Transverse colon (tissue), 4 donors: ENCODE data around the gene ALDH7A1. TPM values are rescaled to one million over a fixed set of nuclear protein-coding genes. Genes with fewer than 3 reads are reported as not detected.

Experiments
- DNase-seq: peaks from one replicate; pipeline ENCODE4 v3.0.0-alpha.2; 2019
- H3K27ac ChIP-seq, 4 donors: fragments of 200-600 bp; sonication (generic); 2 replicates each; pipeline ENCODE4 v1.5.1; 2016 to 2018; ENCODE audit warnings: inconsistent platforms in 4 of 4
- H3K27me3 ChIP-seq: fragments of 200-600 bp; sonication (generic); 2 replicates; pipeline ENCODE4 v1.5.1; 2017; ENCODE audit warnings: inconsistent platforms
- H3K36me3 ChIP-seq, 4 donors: fragments of 200-600 bp; sonication (generic); 2 replicates each; pipeline ENCODE4 v1.5.1; 2017 to 2019; ENCODE audit warnings: inconsistent platforms in 4 of 4
- H3K4me1 ChIP-seq, 4 donors: fragments of 200-600 bp; sonication (generic); 2 replicates each; pipeline ENCODE4 v1.5.1; 2017 to 2020; ENCODE audit warnings: inconsistent platforms in 4 of 4
- H3K4me3 ChIP-seq, 4 donors: fragments of 200-600 bp; sonication (generic); 1 replicate in 1 of 4; 2 replicates in 3 of 4; pipeline versions ENCODE4 v1.5.1 to v1.6.1; 2017 to 2019; ENCODE audit warnings: inconsistent platforms in 4 of 4
- H3K9me3 ChIP-seq, 2 donors: fragments of 200-600 bp; sonication (generic); 2 replicates each; pipeline ENCODE4 v1.5.1; 2017 to 2019; ENCODE audit warnings: inconsistent platforms in 2 of 2
- EP300 ChIP-seq: sonication (generic); formaldehyde crosslinking; IDR thresholded peaks from one replicate; pipeline ENCODE4 v1.6.1; 2017; ENCODE audit warnings: antibody characterized with exemption, low read depth
- POLR2A ChIP-seq: fragments of 450-650 bp; IDR thresholded peaks from one replicate; pipeline ENCODE4 v1.6.1; 2016; ENCODE audit warnings: antibody characterized with exemption, mild to moderate bottlenecking, moderate library complexity
- POLR2AphosphoS5 ChIP-seq, 3 donors: sonication (generic); formaldehyde crosslinking; IDR thresholded peaks; one replicate each; pipeline ENCODE4 v1.6.1; 2016; ENCODE audit warnings: antibody characterized with exemption in 3 of 3
- WGBS, 2 donors: methylation state at CpG; one replicate each; pipeline ENCODE4 v1.1.5; 2018; ENCODE audit warnings: low coverage in 1 of 2; 5-methylcytosine and 5-hydroxymethylcytosine counted together
- in situ Hi-C, 4 donors: fragments of 200-750 bp; cut with MboI; loops; one replicate each; pipeline versions ENCODE4 v1.15.0 to v1.15.1; 2017; ENCODE audit warnings: low sequenced_read_pairs in 3 of 4, low pct_ligation_motif_present in 1 of 4, low pct_unique_long_range_greater_than_20kb in 1 of 4
- intact Hi-C: fragments of 100-400 bp; cut with DNase I; formaldehyde crosslinking; loops from one replicate; pipeline ENCODE4 v1.15.1; 2023; ENCODE audit warnings: low total_unique reads
- total RNA-seq, 4 donors: library from RNA; depleted of rRNA; stranded (reverse); fragments of >200 nt; gene quantifications; one replicate each; pipeline ENCODE4 v1.1.0, GENCODE V29; 2016
- TF ChIP-seq, protein P1 (sequence below), 5 experiments: fragments of 200-600 bp in 3 of 5; fragments of 450-650 bp in 2 of 5; sonication (generic) in 3 of 5; IDR thresholded peaks; 1 replicate in 2 of 5; 2 replicates in 3 of 5; pipeline ENCODE4 v1.5.1; 2016 to 2017; ENCODE audit warnings: antibody characterized with exemption in 5 of 5, inconsistent platforms in 3 of 5, mild to moderate bottlenecking in 2 of 5, moderate library complexity in 1 of 5

The ALDH7A1 gene
- total RNA-seq, 4 donors from 2014 or later: 9.8 to 33.3 (median 15.1) TPM

DNA sequence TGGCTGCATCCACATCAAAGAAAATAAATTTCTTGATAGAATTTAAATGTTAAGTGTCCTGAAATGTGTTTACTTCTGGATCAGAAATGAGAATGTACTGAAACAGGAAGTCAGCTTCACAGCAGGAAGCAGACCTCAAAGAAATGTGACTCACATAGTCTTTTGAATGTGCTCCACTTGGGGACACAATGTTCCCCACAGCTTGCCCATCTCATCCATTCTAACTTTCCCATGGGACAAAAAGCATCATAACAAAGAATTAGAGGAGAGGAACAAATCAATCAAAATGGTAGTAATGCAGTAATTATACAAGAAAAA, 86.1 kb downstream of the ALDH7A1 start:
- intact Hi-C loops: no loop called here
- in situ Hi-C loops: no loop called here
- DNase-seq: peak; percentile 29

DNA sequence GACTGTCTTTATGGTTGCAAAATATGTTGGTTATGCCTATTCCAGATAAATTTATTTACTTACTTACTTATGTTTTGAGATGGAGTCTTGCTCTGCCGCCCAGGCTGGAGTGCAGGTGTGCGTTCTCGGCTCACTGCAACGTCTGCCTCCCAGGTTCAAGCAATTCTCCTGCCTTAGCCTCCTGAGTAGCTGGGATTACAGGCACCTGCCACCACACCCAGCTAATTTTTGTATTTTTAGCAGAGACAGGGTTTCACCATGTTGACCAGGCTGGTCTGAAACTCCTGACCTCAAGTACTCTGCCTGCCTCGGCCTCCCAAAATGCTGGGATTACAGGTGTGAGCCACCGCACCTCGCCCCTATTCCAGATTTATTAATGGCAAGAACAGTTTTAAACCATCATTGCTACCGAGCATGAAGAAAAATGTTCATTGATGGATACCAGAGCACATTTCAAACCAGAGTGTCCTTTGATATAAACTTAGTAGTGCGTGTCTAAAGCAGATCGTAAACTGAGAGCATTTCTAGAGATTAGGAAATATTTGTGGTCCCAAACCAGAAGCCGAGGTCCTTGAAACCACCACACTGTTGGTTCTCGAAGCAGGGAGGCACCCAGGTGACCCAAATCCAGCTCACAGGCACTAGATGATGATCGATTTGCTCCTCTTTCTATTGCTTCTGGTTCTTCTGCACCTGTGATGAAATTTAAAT, 86.6 kb downstream of the ALDH7A1 start:
- Histone ChIP-seq H3K36me3 (no peaks in the 10 kb centered on the region), H3K4me1 (peaks cover 0 to 27% (median 3%) of the 10 kb centered on the region in 4 donors), H3K4me3 (no peak overlapping the region), H3K9me3 (no peaks in the 10 kb centered on the region), H3K27ac (peak overlapping the region; percentile 64 to 76 (median 66)), H3K27me3 (no peaks in the 10 kb centered on the region)
- intact Hi-C loops (no loop called here), in situ Hi-C loops (no loop called here)
- no peak for DNase-seq
- TF ChIP-seq POLR2AphosphoS5 (IDR thresholded peaks at IDR 0.05): no peak
- TF ChIP-seq, protein P1, sequence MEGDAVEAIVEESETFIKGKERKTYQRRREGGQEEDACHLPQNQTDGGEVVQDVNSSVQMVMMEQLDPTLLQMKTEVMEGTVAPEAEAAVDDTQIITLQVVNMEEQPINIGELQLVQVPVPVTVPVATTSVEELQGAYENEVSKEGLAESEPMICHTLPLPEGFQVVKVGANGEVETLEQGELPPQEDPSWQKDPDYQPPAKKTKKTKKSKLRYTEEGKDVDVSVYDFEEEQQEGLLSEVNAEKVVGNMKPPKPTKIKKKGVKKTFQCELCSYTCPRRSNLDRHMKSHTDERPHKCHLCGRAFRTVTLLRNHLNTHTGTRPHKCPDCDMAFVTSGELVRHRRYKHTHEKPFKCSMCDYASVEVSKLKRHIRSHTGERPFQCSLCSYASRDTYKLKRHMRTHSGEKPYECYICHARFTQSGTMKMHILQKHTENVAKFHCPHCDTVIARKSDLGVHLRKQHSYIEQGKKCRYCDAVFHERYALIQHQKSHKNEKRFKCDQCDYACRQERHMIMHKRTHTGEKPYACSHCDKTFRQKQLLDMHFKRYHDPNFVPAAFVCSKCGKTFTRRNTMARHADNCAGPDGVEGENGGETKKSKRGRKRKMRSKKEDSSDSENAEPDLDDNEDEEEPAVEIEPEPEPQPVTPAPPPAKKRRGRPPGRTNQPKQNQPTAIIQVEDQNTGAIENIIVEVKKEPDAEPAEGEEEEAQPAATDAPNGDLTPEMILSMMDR (IDR thresholded peaks at IDR 0.05): no peak
- TF ChIP-seq EP300: no peak
- TF ChIP-seq POLR2A: no peak
- WGBS, 2 donors: 74 to 78% methylated on average over 7 to 13 of the region's 13 CpGs

More for the DNA sequence above, 86.1 kb downstream of the ALDH7A1 start:
- no peaks in the 10 kb centered on the region for H3K27me3 ChIP-seq
- H3K4me3 ChIP-seq: no peak overlapping the region
- no peaks in the 10 kb centered on the region for H3K9me3 ChIP-seq
- peak; percentile 24 to 88 (median 76) for TF ChIP-seq POLR2AphosphoS5 (IDR thresholded peaks at IDR 0.05)
- TF ChIP-seq, protein P1 (IDR thresholded peaks at IDR 0.05): no peak
- no peak for TF ChIP-seq POLR2A
- TF ChIP-seq EP300: peak; percentile 93
- peaks cover 0 to 22% (median 3%) of the 10 kb centered on the region in 4 donors for H3K4me1 ChIP-seq
- no peaks in the 10 kb centered on the region for H3K36me3 ChIP-seq
- H3K27ac ChIP-seq: peak overlapping the region; percentile 64 to 76 (median 66)

DNA sequence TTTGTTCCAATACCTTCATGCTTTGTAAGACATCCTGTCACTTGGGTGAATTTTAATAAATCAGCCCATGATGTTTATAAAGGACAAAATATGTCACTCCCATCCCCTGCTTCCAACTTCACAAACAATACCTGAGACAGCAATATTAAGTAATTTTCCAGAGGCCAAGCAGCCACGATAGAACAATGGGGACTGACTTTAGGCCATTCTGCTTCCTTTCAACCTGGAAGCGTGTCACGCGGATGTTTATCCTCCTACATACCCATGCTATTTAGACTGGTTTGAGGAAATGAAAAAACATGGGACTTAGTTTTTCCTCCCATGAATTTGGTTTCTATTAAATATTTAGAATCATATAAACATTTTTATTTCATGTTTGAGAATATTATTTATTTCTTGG, 88.9 kb downstream of the ALDH7A1 start:
- Histone ChIP-seq H3K9me3 (no peaks in the 10 kb centered on the region), H3K36me3 (no peaks in the 10 kb centered on the region), H3K4me3 (no peak overlapping the region), H3K4me1 (peaks cover 0 to 31% (median 5%) of the 10 kb centered on the region in 4 donors), H3K27ac (no peak overlapping the region), H3K27me3 (no peaks in the 10 kb centered on the region)
- no peak for DNase-seq
- 74 to 82% methylated on average over 4 of the region's 4 CpGs for WGBS, 2 donors
- in situ Hi-C loops: no loop called here
- intact Hi-C loops: no loop called here
- TF ChIP-seq POLR2AphosphoS5 (IDR thresholded peaks at IDR 0.05): no peak
- TF ChIP-seq, protein P1 (IDR thresholded peaks at IDR 0.05): no peak
- TF ChIP-seq EP300: no peak
- TF ChIP-seq POLR2A: no peak

DNA sequence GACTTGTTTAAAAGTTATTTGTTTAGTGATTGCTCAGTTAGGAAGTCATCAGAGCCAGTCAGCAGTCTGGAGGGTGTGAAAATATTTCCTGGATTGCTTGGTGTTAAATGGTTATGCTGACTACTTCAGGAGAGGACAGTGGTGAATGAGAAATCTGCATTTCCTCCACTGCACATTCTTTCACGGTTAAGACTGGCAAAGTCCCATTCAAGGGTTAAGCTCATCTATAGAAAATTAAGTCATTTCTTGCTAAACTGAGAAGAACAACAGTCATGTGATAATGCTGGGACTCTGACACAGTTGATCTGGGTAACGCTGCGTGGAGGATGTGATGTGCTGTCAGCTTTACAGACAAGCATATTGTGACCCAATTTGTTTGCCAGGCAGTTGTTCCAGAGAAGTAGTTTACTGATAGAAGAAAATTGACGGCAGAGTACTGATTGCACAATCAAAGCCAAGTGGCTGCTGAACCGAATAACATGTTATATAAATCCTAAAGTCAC, 91.4 kb downstream of the ALDH7A1 start:
- peak overlapping the region; percentile 3 to 62 (median 32) for H3K27ac ChIP-seq
- peaks cover 0 to 24% (median 3%) of the 10 kb centered on the region in 4 donors for H3K4me1 ChIP-seq
- DNase-seq: no peak
- in situ Hi-C loops (no loop called here), intact Hi-C loops (no loop called here)
- no peaks in the 10 kb centered on the region for H3K9me3 ChIP-seq
- WGBS, 2 donors: 25 to 33% methylated on average over 3 to 5 of the region's 5 CpGs
- H3K4me3 ChIP-seq: no peak overlapping the region
- H3K36me3 ChIP-seq: no peaks in the 10 kb centered on the region
- TF ChIP-seq POLR2AphosphoS5 (IDR thresholded peaks at IDR 0.05): peak in 1 of 3 donors; percentile 49
- peak; percentile 13 for TF ChIP-seq EP300
- no peak for TF ChIP-seq POLR2A
- no peaks in the 10 kb centered on the region for H3K27me3 ChIP-seq

GRCh38 chr5:126501448-126501847, 93.6 kb downstream of the ALDH7A1 start:
- H3K36me3 ChIP-seq: peaks cover 0 to under 1% (median 0%) of the 10 kb centered on the region in 4 donors
- no peak for DNase-seq
- TF ChIP-seq, protein P1 (IDR thresholded peaks at IDR 0.05): no peak
- TF ChIP-seq EP300 (no peak), POLR2A (no peak), POLR2AphosphoS5 (IDR thresholded peaks at IDR 0.05) (no peak)
- H3K27ac ChIP-seq: no peak overlapping the region
- in situ Hi-C loops (no loop called here), intact Hi-C loops (no loop called here)
- H3K9me3 ChIP-seq: no peaks in the 10 kb centered on the region
- no peak overlapping the region for H3K4me3 ChIP-seq
- H3K4me1 ChIP-seq: peaks cover 0 to 16% (median 3%) of the 10 kb centered on the region in 4 donors
- WGBS, 2 donors: 95% methylated on average over 10 of the region's 10 CpGs; no CpG with 5 or more reads in 1 of the 2 donors
- H3K27me3 ChIP-seq: no peaks in the 10 kb centered on the region
